Activated CD4-positive, alpha-beta T cell treated with anti-CD3 and anti-CD28 coated beads, Interleukin-2, amount 50 U/mL, for 4 hours (primary cell): ENCODE results near the gene RBM8A.
A peak's percentile ranks its signal among the peaks of the same experiment; 100 is the strongest.

Experiments used
- DNase-seq, 2 experiments: peaks; one replicate each; pipeline ENCODE4 v3.0.0-alpha.2; 2020

RBM8A gene

GRCh38 chr1:145927063-145927886 lies at the start of gene RBM8A:
RBM8A (minus strand) TSS chr1:145927484; CDS start chr1:145927426, 58 bp downstream.
- peak; percentile 92 to 93 for DNase-seq

GRCh38 chr1:145977016-145977415 lies 49.7 kb upstream of the RBM8A start:
- DNase-seq, result no peak

- DNase-seq, result no peak
Measured at GRCh38 chr1:145975216-145975615, 47.9 kb upstream of the RBM8A start.

GRCh38 chr1:145974721-145975120 lies 47.4 kb upstream of the RBM8A start:
- no peak for DNase-seq

GRCh38 chr1:145972580-145972979 lies 45.3 kb upstream of the RBM8A start:
- DNase-seq, result no peak

- DNase-seq, result no peak
Measured at GRCh38 chr1:145967288-145967687, 40.0 kb upstream of the RBM8A start.

GRCh38 chr1:145965119-145965744 lies 37.9 kb upstream of the RBM8A start:
- no peak for DNase-seq

GRCh38 chr1:145964328-145965118 lies 37.2 kb upstream of the RBM8A start, which contains the start of the genes ANKRD34A and POLR3GL:
ANKRD34A (minus strand) TSS chr1:145964575; CDS start chr1:145961759, 2,816 bp downstream.
POLR3GL (plus strand) TSS chr1:145964690; CDS start chr1:145974866, 10,176 bp downstream.
- DNase-seq, result peak; percentile 89

- no peak for DNase-seq
Measured at GRCh38 chr1:145963265-145964019, 36.2 kb upstream of the RBM8A start.

- no peak for DNase-seq
Measured at GRCh38 chr1:145962157-145963102, 35.1 kb upstream of the RBM8A start.

- DNase-seq, result peak in 1 of 2 experiments; percentile 40
Measured at GRCh38 chr1:145961425-145962156, 34.3 kb upstream of the RBM8A start.

- no peak for DNase-seq
Measured at GRCh38 chr1:145961109-145961424, 33.8 kb upstream of the RBM8A start.

GRCh38 chr1:145960468-145961108 lies 33.3 kb upstream of the RBM8A start:
- DNase-seq, result peak in 1 of 2 experiments; percentile 17

GRCh38 chr1:145959957-145960467 lies 32.7 kb upstream of the RBM8A start:
- no peak for DNase-seq

GRCh38 chr1:145959333-145959732 lies 32.0 kb upstream of the RBM8A start:
- DNase-seq, result no peak

GRCh38 chr1:145958734-145959133 lies 31.4 kb upstream of the RBM8A start:
- no peak for DNase-seq

GRCh38 chr1:145957443-145958319 lies 30.4 kb upstream of the RBM8A start, which contains the start of gene LIX1L:
LIX1L (minus strand) TSS chr1:145958017; CDS start chr1:145957927, 90 bp downstream.
- DNase-seq, result peak; percentile 93

GRCh38 chr1:145956781-145957442 lies 29.6 kb upstream of the RBM8A start:
- no peak for DNase-seq
